Uterus (tissue), 4 donors: ENCODE data around the gene OR1Q1. TPM values are rescaled to one million over a fixed set of nuclear protein-coding genes. Genes with fewer than 3 reads are reported as not detected.
"Not testable (repeated sequence)": the region's sequence is repeated elsewhere in the genome, so short reads cannot be mapped to it uniquely, and the experiment has no call there.

ENCODE experiments used
- DNase-seq, 2 donors: peaks; one replicate each; pipeline ENCODE4 v3.0.0-alpha.2; 2019 to 2020
- H3K27ac ChIP-seq, 2 donors: fragments of 200-600 bp; sonication (generic); 1 replicate in 1 of 2; 2 replicates in 1 of 2; pipeline ENCODE4 v1.5.1; 2016 to 2018
- H3K27me3 ChIP-seq, 2 donors: fragments of 200-600 bp; sonication (generic); one replicate each; pipeline ENCODE4 v1.5.1; 2018 to 2019; ENCODE audit warnings: control low read depth in 1 of 2
- H3K36me3 ChIP-seq, 2 donors: fragments of 200-600 bp; sonication (generic); one replicate each; pipeline ENCODE4 v1.5.1; 2019; ENCODE audit warnings: control low read depth in 1 of 2
- H3K4me1 ChIP-seq, 2 donors: fragments of 200-600 bp; sonication (generic); one replicate each; pipeline ENCODE4 v1.5.1; 2018 to 2019; ENCODE audit warnings: control low read depth in 1 of 2
- H3K4me3 ChIP-seq, 2 donors: fragments of 200-600 bp; sonication (generic); 1 replicate in 1 of 2; 2 replicates in 1 of 2; pipeline ENCODE4 v1.5.1; 2018 to 2019; ENCODE audit warnings: mild to moderate bottlenecking in 1 of 2
- H3K9me3 ChIP-seq, 2 donors: fragments of 200-600 bp; sonication (generic); one replicate each; pipeline ENCODE4 v1.5.1; 2019; ENCODE audit warnings: control low read depth in 1 of 2
- CTCF ChIP-seq, 4 experiments: fragments of 200-600 bp in 2 of 4; fragments of 450-650 bp in 2 of 4; sonication (generic) in 2 of 4; IDR thresholded peaks; one replicate each; pipeline ENCODE4 v1.5.1; 2016 to 2019; ENCODE audit warnings: antibody characterized with exemption in 4 of 4, mild to moderate bottlenecking in 2 of 4, moderate library complexity in 1 of 4
- POLR2A ChIP-seq, 2 donors: fragments of 450-650 bp; IDR thresholded peaks; one replicate each; pipeline ENCODE4 v1.6.1; 2016; ENCODE audit warnings: antibody characterized with exemption in 2 of 2, mild to moderate bottlenecking in 1 of 2, moderate library complexity in 1 of 2
- intact Hi-C: fragments of 100-400 bp; cut with DNase I; formaldehyde crosslinking; loops from one replicate; pipeline ENCODE4 v1.15.1; 2023; ENCODE audit warnings: low total_unique reads
- total RNA-seq, 4 donors: library from RNA; depleted of rRNA in 3 of 4; stranded (reverse); fragments of >200 nt in 3 of 4; gene quantifications; one replicate each; pipeline versions ENCODE4 v1.1.0 to v1.2.4, GENCODE V29; 2014 to 2023
- donor health status: DM: yes; HTN: yes; CAD: no.

The OR1Q1 gene, protein sequence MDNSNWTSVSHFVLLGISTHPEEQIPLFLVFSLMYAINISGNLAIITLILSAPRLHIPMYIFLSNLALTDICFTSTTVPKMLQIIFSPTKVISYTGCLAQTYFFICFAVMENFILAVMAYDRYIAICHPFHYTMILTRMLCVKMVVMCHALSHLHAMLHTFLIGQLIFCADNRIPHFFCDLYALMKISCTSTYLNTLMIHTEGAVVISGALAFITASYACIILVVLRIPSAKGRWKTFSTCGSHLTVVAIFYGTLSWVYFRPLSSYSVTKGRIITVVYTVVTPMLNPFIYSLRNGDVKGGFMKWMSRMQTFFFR
- not detected for total RNA-seq

- H3K27me3 ChIP-seq, result no peaks in the 10 kb centered on the region
- no peak for TF ChIP-seq CTCF (IDR thresholded peaks at IDR 0.05)
- TF ChIP-seq POLR2A (IDR thresholded peaks at IDR 0.05), result no peak
- H3K36me3 ChIP-seq, result peaks cover 0 to 2% of the 10 kb centered on the region in 2 donors
- no peaks in the 10 kb centered on the region for H3K4me1 ChIP-seq
- H3K27ac ChIP-seq, result no peak within 1 kb of the TSS
- no peak within 1 kb of the TSS for H3K4me3 ChIP-seq
- DNase-seq, result no peak
- H3K9me3 ChIP-seq, result no peaks in the 10 kb centered on the region
- intact Hi-C loops, result no loop called here
These were observed at the start of gene OR1Q1 for GRCh38 chr9:122614362-122614761. OR1Q1 (plus strand) TSS chr9:122614738; CDS start chr9:122614738, 0 bp downstream.

DNA sequence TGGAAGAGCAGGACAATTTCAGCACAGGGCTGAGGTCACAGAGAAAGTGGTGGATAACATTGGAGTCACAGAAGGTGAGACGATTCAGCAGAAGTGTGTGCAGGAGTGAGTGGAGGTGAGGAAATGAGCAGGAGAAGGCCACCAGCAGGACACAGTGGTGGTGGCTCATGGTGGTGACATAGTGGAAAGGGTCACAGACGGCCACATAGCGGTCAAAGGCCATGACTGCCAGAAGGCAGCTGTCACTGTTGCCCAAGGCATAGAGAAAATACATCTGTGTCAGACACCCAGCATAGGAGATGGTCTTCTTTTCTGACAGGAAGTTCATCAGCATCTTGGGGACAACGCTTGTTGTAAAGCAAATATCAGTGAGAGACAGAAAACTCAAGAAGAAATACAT, 46.6 kb upstream of the OR1Q1 start:
- no peaks in the 10 kb centered on the region for H3K36me3 ChIP-seq
- TF ChIP-seq POLR2A (IDR thresholded peaks at IDR 0.05), result no peak
- TF ChIP-seq CTCF (IDR thresholded peaks at IDR 0.05), result no peak

GRCh38 chr9:122572456-122572855, 42.1 kb upstream of the OR1Q1 start:
- TF ChIP-seq POLR2A (IDR thresholded peaks at IDR 0.05), result no peak
- no peak for TF ChIP-seq CTCF (IDR thresholded peaks at IDR 0.05)
- intact Hi-C loops, result no loop called here

More for the DNA sequence above, 46.6 kb upstream of the OR1Q1 start:
- H3K27me3 ChIP-seq, result no peaks in the 10 kb centered on the region
- no peak overlapping the region for H3K4me3 ChIP-seq
- H3K27ac ChIP-seq, result no peak overlapping the region
- intact Hi-C loops, result no loop called here
- no peak for DNase-seq
- H3K9me3 ChIP-seq, result no peaks in the 10 kb centered on the region
- no peaks in the 10 kb centered on the region for H3K4me1 ChIP-seq

DNA sequence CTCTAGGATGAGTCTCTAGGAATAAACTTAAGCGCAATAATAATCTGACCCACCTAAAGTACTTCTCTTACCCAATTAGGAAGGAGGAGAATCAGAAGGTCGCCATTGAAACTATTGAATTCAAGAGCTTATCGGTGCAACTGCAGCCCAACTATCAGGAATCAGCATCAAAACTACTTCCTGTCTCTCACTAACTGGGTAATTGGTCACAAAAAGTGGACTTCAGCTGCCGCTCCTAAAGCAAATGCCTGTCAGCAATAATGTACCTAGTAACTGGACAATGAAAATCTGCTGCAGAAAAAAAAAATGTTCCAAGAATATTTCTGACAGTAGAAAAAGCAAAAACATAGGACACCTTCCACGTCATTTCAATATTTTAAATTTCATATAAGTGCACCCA, 34.7 kb upstream of the OR1Q1 start:
- no peak for TF ChIP-seq CTCF (IDR thresholded peaks at IDR 0.05)
- TF ChIP-seq POLR2A (IDR thresholded peaks at IDR 0.05), result no peak
- intact Hi-C loops, result no loop called here
- no peaks in the 10 kb centered on the region for H3K36me3 ChIP-seq

More at GRCh38 chr9:122572456-122572855, 42.1 kb upstream of the OR1Q1 start:
- H3K27me3 ChIP-seq, result no peaks in the 10 kb centered on the region
- no peak for DNase-seq
- no peaks in the 10 kb centered on the region for H3K9me3 ChIP-seq
- no peaks in the 10 kb centered on the region for H3K36me3 ChIP-seq
- no peak overlapping the region for H3K4me3 ChIP-seq
- H3K27ac ChIP-seq, result no peak overlapping the region
- no peaks in the 10 kb centered on the region for H3K4me1 ChIP-seq

DNA sequence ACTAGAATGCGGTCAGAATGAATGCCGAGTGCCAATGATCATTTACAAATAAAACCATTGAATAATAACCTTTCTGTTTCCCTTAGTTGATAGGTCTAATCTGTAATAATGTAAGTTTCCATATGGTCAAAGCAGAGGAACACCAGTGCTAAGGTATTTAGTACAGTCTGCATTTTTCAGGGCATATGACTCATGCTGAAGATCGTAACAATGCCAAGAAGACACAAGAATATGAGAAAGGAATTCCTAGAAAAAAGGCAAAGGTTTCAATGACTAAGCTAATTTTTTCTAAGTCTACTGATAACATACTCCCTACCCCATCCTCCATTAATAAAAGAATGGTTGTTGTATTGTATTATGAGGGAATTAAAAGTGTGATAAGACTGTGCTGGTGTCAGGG, 34.2 kb upstream of the OR1Q1 start:
- no peak overlapping the region for H3K4me3 ChIP-seq
- H3K36me3 ChIP-seq, result no peaks in the 10 kb centered on the region
- intact Hi-C loops, result no loop called here
- TF ChIP-seq CTCF (IDR thresholded peaks at IDR 0.05), result no peak
- no peak for TF ChIP-seq POLR2A (IDR thresholded peaks at IDR 0.05)
- H3K27me3 ChIP-seq, result no peaks in the 10 kb centered on the region
- H3K9me3 ChIP-seq, result no peaks in the 10 kb centered on the region
- H3K4me1 ChIP-seq, result no peaks in the 10 kb centered on the region
- H3K27ac ChIP-seq, result no peak overlapping the region
- no peak for DNase-seq

More for the DNA sequence above, 34.7 kb upstream of the OR1Q1 start:
- H3K9me3 ChIP-seq, result no peaks in the 10 kb centered on the region
- DNase-seq, result no peak
- no peak overlapping the region for H3K4me3 ChIP-seq
- H3K4me1 ChIP-seq, result no peaks in the 10 kb centered on the region
- H3K27ac ChIP-seq, result no peak overlapping the region
- no peaks in the 10 kb centered on the region for H3K27me3 ChIP-seq

- H3K36me3 ChIP-seq, H3K9me3 ChIP-seq, H3K4me3 ChIP-seq, DNase-seq, H3K27ac ChIP-seq, H3K27me3 ChIP-seq, intact Hi-C loops, H3K4me1 ChIP-seq: not testable (repeated sequence)
These were observed 31.3 kb upstream of the OR1Q1 start, which contains the start of gene OR1L8 for GRCh38 chr9:122583284-122583683. OR1L8 (minus strand) TSS chr9:122583384; CDS start chr9:122568477, 14,907 bp downstream.
